GM10266 (cell line): ENCODE data around the gene OSBPL3.

Source experiments
- DNase-seq: peaks from one replicate; pipeline ENCODE4 v3.0.0; 2012; ENCODE audit errors: extremely low spot score
- CTCF ChIP-seq: IDR thresholded peaks from 2 replicates; pipeline ENCODE4 v1.5.1; 2012; ENCODE audit warnings: mild to moderate bottlenecking, low read depth; ENCODE audit not compliant: control insufficient read depth, insufficient read depth; ENCODE audit errors: missing control alignments

OSBPL3 gene

GRCh38 chr7:24777806-24778205, 202.2 kb downstream of the OSBPL3 start:
- no peak for TF ChIP-seq CTCF

GRCh38 chr7:24773646-24774045, 206.3 kb downstream of the OSBPL3 start:
- TF ChIP-seq CTCF: no peak
- no peak for DNase-seq

More at GRCh38 chr7:24777806-24778205, 202.2 kb downstream of the OSBPL3 start:
- no peak for DNase-seq

- DNase-seq: no peak
- TF ChIP-seq CTCF: no peak
Measured at GRCh38 chr7:24769851-24770250, 210.1 kb downstream of the OSBPL3 start.

GRCh38 chr7:24769014-24769830, 210.8 kb downstream of the OSBPL3 start:
- no peak for TF ChIP-seq CTCF
- no peak for DNase-seq

- DNase-seq: no peak
- no peak for TF ChIP-seq CTCF
Measured at GRCh38 chr7:24767878-24768569, 212.0 kb downstream of the OSBPL3 start.

- DNase-seq: no peak
- TF ChIP-seq CTCF: no peak
Measured at GRCh38 chr7:24764972-24765744, 214.8 kb downstream of the OSBPL3 start.
